Spleen (tissue), 7 donors: ENCODE measurements around the gene ADAMTS3.

ENCODE experiments used
- CTCF ChIP-seq, 11 experiments: fragments of 200-600 bp in 7 of 11; fragments of 450-650 bp in 4 of 11; sonication (generic) in 4 of 11; IDR thresholded peaks in 8 of 11; conservative IDR thresholded peaks in 3 of 11; 1 replicate in 7 of 11; 2 replicates in 4 of 11; pipeline versions ENCODE4 v1.4.0 to v1.8.0; 2016 to 2021; ENCODE audit warnings: antibody characterized with exemption in 11 of 11, inconsistent platforms in 4 of 11, mild to moderate bottlenecking in 1 of 11
- POLR2A ChIP-seq, 3 donors: fragments of 450-650 bp; IDR thresholded peaks; one replicate each; pipeline ENCODE4 v1.5.1; 2017; ENCODE audit warnings: antibody characterized with exemption in 3 of 3, mild to moderate bottlenecking in 1 of 3
- donor health status: DM: no; HTN: no; CAD: no; lungs with moderate emphysema.
- donor health status: DM: no; HTN: no; CAD: no.
- donor health status: DM: no; HTN: no; CAD: no.

GRCh38 chr4:72351521-72351920 lies 217.5 kb downstream of the ADAMTS3 start:
- TF ChIP-seq CTCF (IDR thresholded peaks at IDR 0.05 in 8 of 11, conservative IDR thresholded peaks at IDR 0.05 in 3 of 11): no peak
- no peak for TF ChIP-seq POLR2A (IDR thresholded peaks at IDR 0.05)
